Heart left ventricle (tissue), 16 donors: ENCODE data around the gene GABRR3. TPM values are rescaled to one million over a fixed set of nuclear protein-coding genes. Genes with fewer than 3 reads are reported as not detected.

ENCODE experiments used
- ATAC-seq, 4 donors: fragments of 200-7000 bp; cut with Tn5 transposase; one replicate each; pipeline ENCODE4 v1.9.1; 2020 to 2022; ENCODE audit warnings: moderate library complexity in 4 of 4, mild to moderate bottlenecking in 3 of 4, moderate number of reproducible peaks in 1 of 4
- DNase-seq, 5 donors: peaks; one replicate each; pipeline ENCODE4 v3.0.0-alpha.2; 2020
- H3K27ac ChIP-seq, 12 donors: fragments of 200-600 bp; sonication (generic) in 4 of 12; one replicate each; pipeline versions ENCODE4 v1.5.0 to v1.8.0; 2016 to 2022; ENCODE audit warnings: mild to moderate bottlenecking in 2 of 12
- H3K27me3 ChIP-seq, 9 donors: fragments of 200-600 bp; sonication (generic) in 2 of 9; one replicate each; pipeline versions ENCODE4 v1.5.1 to v1.8.0; 2016 to 2022; ENCODE audit warnings: mild to moderate bottlenecking in 3 of 9
- H3K36me3 ChIP-seq, 9 donors: fragments of 200-600 bp; sonication (generic) in 2 of 9; one replicate each; pipeline versions ENCODE4 v1.5.0 to v1.8.0; 2018 to 2022; ENCODE audit warnings: mild to moderate bottlenecking in 2 of 9
- H3K4me1 ChIP-seq, 12 donors: fragments of 200-600 bp; sonication (generic) in 4 of 12; one replicate each; pipeline versions ENCODE4 v1.5.0 to v1.8.0; 2016 to 2022; ENCODE audit warnings: mild to moderate bottlenecking in 3 of 12
- H3K4me3 ChIP-seq, 12 donors: fragments of 200-600 bp; sonication (generic) in 4 of 12; one replicate each; pipeline versions ENCODE4 v1.5.0 to v1.8.0; 2017 to 2022; ENCODE audit warnings: mild to moderate bottlenecking in 9 of 12, moderate library complexity in 4 of 12
- H3K9me3 ChIP-seq, 12 donors: fragments of 200-600 bp; sonication (generic) in 4 of 12; one replicate each; pipeline versions ENCODE4 v1.5.0 to v1.8.0; 2016 to 2022; ENCODE audit warnings: mild to moderate bottlenecking in 1 of 12
- POLR2A ChIP-seq, 2 donors: fragments of 450-650 bp; IDR thresholded peaks; one replicate each; pipeline ENCODE4 v1.6.1; 2017; ENCODE audit warnings: antibody characterized with exemption in 2 of 2, mild to moderate bottlenecking in 2 of 2, moderate library complexity in 2 of 2
- WGBS, 4 donors: extraction: QIAGEN DNeasy Blood & Tissue Kit in 2 of 4; methylation state at CpG; one replicate each; pipeline versions ENCODE4 v1.1.5 to v1.1.7; 2013 to 2018; 5-methylcytosine and 5-hydroxymethylcytosine counted together
- intact Hi-C, 10 donors: fragments of 100-400 bp; cut with DNase I; formaldehyde crosslinking; loops; one replicate each; pipeline versions ENCODE4 v1.11.1 to v1.14.2; 2022
- polyA plus RNA-seq, 2 donors: library from polyadenylated mRNA; stranded (reverse); fragments of 200-250 nt; gene quantifications; one replicate each; pipeline ENCODE4 v1.2.3, GENCODE V29; 2013
- total RNA-seq, 9 donors: library from RNA; depleted of rRNA in 2 of 9; stranded (reverse); fragments of >200 nt in 2 of 9; fragmentation: NEBNext Ultra II Directional in 3 of 9; extraction: Animal tissue kit (Norgen Biotek cat#: 25700) in 3 of 9; gene quantifications; one replicate each; pipeline versions ENCODE4 v1.1.0 to v1.2.4, GENCODE V29; 2016 to 2023
- TF ChIP-seq, protein P1 (sequence below), 12 donors: fragments of 200-600 bp; sonication (generic) in 4 of 12; IDR thresholded peaks; one replicate each; pipeline versions ENCODE4 v1.5.0 to v1.8.0; 2018 to 2022; ENCODE audit warnings: antibody characterized with exemption in 12 of 12, mild to moderate bottlenecking in 5 of 12
- donor health status: ischemic (EF 13 %, LVEDD 7.1; RV severe dilation, severe dysfunction).
- donor health status: healthy with polysubstance abuse.
- donor health status: DM: no; HTN: yes; CAD: no.
- donor health status: DM: no; HTN: no; CAD: no.
- donor health status: ischemic (EF 25% LVEDD 6.9; RV normal size, moderate dysfunction).
- donor health status: ischemic (EF 25% LVEDD 5.7; RV mildly dilated, moderate dysfunction).
- donor health status: healthy.
- donor health status: DM: yes; HTN: yes; CAD: no.
- donor health status: ischemic (EF 35%, LVEDD 5.7; RV mildly dilated, moderate dysfunction).
- donor health status: nonischemic (EF 11% LVEDD 7.7; RV severe dilation, severe dysfunction).
- donor health status: DM: yes; HTN: yes; CAD: no.
- donor health status: PGD.
- donor health status: ischemic (EF 29% LVEDD 5.4; RV normal size, mild dysfunction).
- donor health status: nonischemic (EF 23%, LVEDD 6.1; RV moderate dilation, normal function).

Gene GABRR3
- total and polyA plus RNA-seq, 11 donors = not detected

DNA sequence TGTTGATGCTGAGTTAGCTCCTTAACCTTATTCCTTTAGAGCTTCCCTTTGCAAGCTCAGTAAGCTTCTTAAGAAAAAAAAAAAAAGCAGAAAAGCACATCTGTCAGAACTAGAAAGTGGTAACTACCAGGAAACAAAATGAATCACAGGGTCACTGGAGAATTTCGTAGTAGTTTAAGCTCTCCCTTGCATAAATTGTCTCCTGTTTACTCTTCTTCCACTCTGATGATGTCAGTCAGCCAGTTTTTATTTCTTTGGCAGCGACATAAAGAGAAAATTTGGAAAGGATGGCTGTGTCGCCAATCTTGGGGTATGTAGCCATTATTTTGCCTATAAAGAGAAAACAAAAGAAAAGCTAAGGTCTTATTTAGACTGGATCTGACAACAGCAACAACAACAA lies 3.2 kb upstream of the GABRR3 start:
- TF ChIP-seq, protein P1, sequence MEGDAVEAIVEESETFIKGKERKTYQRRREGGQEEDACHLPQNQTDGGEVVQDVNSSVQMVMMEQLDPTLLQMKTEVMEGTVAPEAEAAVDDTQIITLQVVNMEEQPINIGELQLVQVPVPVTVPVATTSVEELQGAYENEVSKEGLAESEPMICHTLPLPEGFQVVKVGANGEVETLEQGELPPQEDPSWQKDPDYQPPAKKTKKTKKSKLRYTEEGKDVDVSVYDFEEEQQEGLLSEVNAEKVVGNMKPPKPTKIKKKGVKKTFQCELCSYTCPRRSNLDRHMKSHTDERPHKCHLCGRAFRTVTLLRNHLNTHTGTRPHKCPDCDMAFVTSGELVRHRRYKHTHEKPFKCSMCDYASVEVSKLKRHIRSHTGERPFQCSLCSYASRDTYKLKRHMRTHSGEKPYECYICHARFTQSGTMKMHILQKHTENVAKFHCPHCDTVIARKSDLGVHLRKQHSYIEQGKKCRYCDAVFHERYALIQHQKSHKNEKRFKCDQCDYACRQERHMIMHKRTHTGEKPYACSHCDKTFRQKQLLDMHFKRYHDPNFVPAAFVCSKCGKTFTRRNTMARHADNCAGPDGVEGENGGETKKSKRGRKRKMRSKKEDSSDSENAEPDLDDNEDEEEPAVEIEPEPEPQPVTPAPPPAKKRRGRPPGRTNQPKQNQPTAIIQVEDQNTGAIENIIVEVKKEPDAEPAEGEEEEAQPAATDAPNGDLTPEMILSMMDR (IDR thresholded peaks at IDR 0.05) = no peak
- no peak for TF ChIP-seq POLR2A (IDR thresholded peaks at IDR 0.05)
- Histone ChIP-seq H3K36me3 (no peaks in the 10 kb centered on the region), H3K27me3 (peaks cover 0 to 33% (median 0%) of the 10 kb centered on the region in 9 donors), H3K4me1 (peaks cover 0 to 6% (median 0%) of the 10 kb centered on the region in 12 donors), H3K27ac (no peak overlapping the region), H3K4me3 (no peak overlapping the region), H3K9me3 (peaks cover 0 to 15% (median 3%) of the 10 kb centered on the region in 12 donors)
- DNase-seq = no peak
- ATAC-seq = peak in 1 of 4 donors; percentile 43
- intact Hi-C loops = loop anchor here in 7 of 10 donors (2.0 to 10.0 kb wide), 5 partner anchors 291 to 777 kb away; no protein-coding TSS in a partner anchor
- WGBS, 4 donors = 55 to 69% (median 65%) methylated on average over 3 of the region's 3 CpGs

DNA sequence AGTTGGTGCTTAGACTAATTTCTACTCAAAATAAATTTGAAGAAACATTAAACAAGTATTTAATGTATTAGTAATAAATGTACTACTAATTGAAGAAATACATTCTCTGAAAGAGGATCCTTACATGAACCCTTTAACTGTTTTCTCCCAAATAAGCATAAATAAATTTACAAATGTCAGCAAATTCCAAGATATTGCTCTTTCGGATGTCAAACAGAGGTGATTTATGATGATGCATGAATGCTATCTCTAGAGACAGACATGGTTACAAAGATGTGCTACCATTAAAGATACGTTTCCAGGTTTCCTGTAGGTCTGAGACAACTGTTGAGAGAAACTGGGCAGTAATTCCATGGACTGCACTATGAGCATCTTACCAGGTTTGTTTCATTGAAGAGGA lies 629 bp downstream of the GABRR3 start:
- no peaks in the 10 kb centered on the region for H3K9me3 ChIP-seq
- DNase-seq = no peak

DNA sequence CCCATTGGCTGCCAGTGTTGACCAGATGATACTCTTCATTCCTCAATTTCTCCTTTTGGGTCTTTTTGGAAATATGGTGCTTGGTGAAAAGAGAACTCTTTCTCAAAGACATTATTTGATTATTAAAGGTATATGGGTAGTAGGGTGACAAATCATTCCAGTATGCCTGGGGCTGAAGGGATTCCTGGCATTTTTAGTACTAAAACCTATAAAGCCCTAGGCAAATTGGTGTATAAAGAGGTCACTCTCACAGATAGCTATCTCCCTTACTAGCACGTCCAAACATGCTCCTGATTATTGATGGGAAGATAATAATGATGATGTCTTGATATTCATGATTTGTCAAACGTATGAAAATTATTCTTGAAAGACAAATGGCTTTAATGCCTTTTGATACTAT lies 1.1 kb downstream of the GABRR3 start:
- intact Hi-C loops = loop anchor here in 1 of 10 donors (10.0 kb wide), 2 partner anchors 541 to 781 kb away; no protein-coding TSS in a partner anchor
- WGBS, 4 donors = 60 to 70% (median 69%) methylated on average over 2 of the region's 2 CpGs
- no peak for ATAC-seq
- Histone ChIP-seq H3K4me1 (peaks cover 0 to 1% (median 0%) of the 10 kb centered on the region in 12 donors), H3K4me3 (no peak overlapping the region), H3K27me3 (peaks cover 0 to 35% (median 0%) of the 10 kb centered on the region in 9 donors), H3K36me3 (no peaks in the 10 kb centered on the region), H3K27ac (no peak overlapping the region), H3K9me3 (no peaks in the 10 kb centered on the region)
- DNase-seq = no peak
- no peak for TF ChIP-seq POLR2A (IDR thresholded peaks at IDR 0.05)

More for the DNA sequence above, 629 bp downstream of the GABRR3 start:
- Histone ChIP-seq H3K27me3 (peaks cover 0 to 35% (median 0%) of the 10 kb centered on the region in 9 donors), H3K4me1 (peaks cover 0 to 6% (median 0%) of the 10 kb centered on the region in 12 donors), H3K27ac (no peak overlapping the region), H3K4me3 (no peak overlapping the region), H3K36me3 (no peaks in the 10 kb centered on the region)
- 60 to 66% (median 62%) methylated on average over 2 of the region's 2 CpGs for WGBS, 4 donors
- intact Hi-C loops = loop anchor here in 1 of 10 donors (10.0 kb wide), 2 partner anchors 540 to 780 kb away; no protein-coding TSS in a partner anchor
- no peak for ATAC-seq
- no peak for TF ChIP-seq POLR2A (IDR thresholded peaks at IDR 0.05)
- TF ChIP-seq, protein P1 (IDR thresholded peaks at IDR 0.05) = no peak

DNA sequence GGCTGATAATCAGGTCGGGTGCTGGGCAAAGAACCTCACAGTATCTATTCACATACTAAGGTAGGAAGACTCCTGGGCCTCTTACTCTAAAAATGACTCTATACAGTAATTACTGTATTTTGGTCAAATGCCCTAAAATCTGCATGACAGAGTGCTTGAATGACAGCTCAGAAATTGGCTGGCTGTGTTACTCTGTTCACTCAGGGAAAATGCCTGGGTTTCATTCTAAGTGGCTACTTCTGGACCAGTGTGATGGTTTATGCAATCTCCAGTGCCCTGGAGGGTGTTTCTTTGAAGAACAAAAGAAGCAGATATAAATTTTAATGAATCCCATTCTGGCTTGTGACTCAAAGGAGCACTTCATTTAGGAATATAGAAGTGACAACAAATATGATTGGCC lies 2.2 kb downstream of the GABRR3 start:
- no peaks in the 10 kb centered on the region for H3K36me3 ChIP-seq
- WGBS, 4 donors = 37 to 55% (median 53%) methylated on average over 1 of the region's 1 CpG
- intact Hi-C loops = loop anchor here in 1 of 10 donors (10.0 kb wide), 2 partner anchors 542 to 782 kb away; no protein-coding TSS in a partner anchor
- H3K4me3 ChIP-seq = no peak overlapping the region
- DNase-seq (no peak), ATAC-seq (no peak)
- TF ChIP-seq, protein P1 (IDR thresholded peaks at IDR 0.05) = no peak
- no peak for TF ChIP-seq POLR2A (IDR thresholded peaks at IDR 0.05)
- peaks cover 0 to 31% (median 0%) of the 10 kb centered on the region in 9 donors for H3K27me3 ChIP-seq
- H3K4me1 ChIP-seq = no peaks in the 10 kb centered on the region
- no peaks in the 10 kb centered on the region for H3K9me3 ChIP-seq
- H3K27ac ChIP-seq = no peak overlapping the region
